Lower leg skin (tissue), 4 donors: ENCODE measurements around the gene TMEM59. TPM values are rescaled to one million over a fixed set of nuclear protein-coding genes. Genes with fewer than 3 reads are reported as not detected.
"Not testable (repeated sequence)": the region's sequence is repeated elsewhere in the genome, so short reads cannot be mapped to it uniquely, and the experiment has no call there.

ENCODE experiments used
- DNase-seq, 2 donors: peaks; one replicate each; pipeline ENCODE4 v3.0.0-alpha.2; 2019; ENCODE audit warnings: low spot score in 2 of 2
- H3K4me3 ChIP-seq: fragments of 200-600 bp; sonication (generic); 2 replicates; pipeline ENCODE4 v1.5.1; 2017; ENCODE audit warnings: mild to moderate bottlenecking, low read depth; ENCODE audit not compliant: poor library complexity, severe bottlenecking
- CTCF ChIP-seq, 3 donors: fragments of 450-650 bp; IDR thresholded peaks; one replicate each; pipeline ENCODE4 v1.5.1; 2016; ENCODE audit warnings: antibody characterized with exemption in 3 of 3, mild to moderate bottlenecking in 3 of 3, moderate library complexity in 2 of 3
- POLR2A ChIP-seq, 2 donors: fragments of 450-650 bp; IDR thresholded peaks; one replicate each; pipeline ENCODE4 v1.6.1; 2016 to 2017; ENCODE audit warnings: antibody characterized with exemption in 2 of 2, mild to moderate bottlenecking in 1 of 2, moderate library complexity in 1 of 2
- whole genome bisulfite sequencing, 2 donors: methylation state at CpG; one replicate each; pipeline ENCODE4 v1.1.5; 2018; 5-methylcytosine and 5-hydroxymethylcytosine counted together
- intact Hi-C: fragments of 100-400 bp; cut with DNase I; formaldehyde crosslinking; loops from one replicate; pipeline ENCODE4 v1.15.0; 2023; ENCODE audit warnings: low total_unique reads
- total RNA-seq, 4 donors: library from RNA; depleted of rRNA; stranded (reverse); fragments of >200 nt; gene quantifications; one replicate each; pipeline ENCODE4 v1.1.0, GENCODE V29; 2016

TMEM59 gene
- total RNA-seq, 4 donors from 2014 or later: 197 to 355 (median 320) TPM

GRCh38 chr1:54095546-54096226 is 42.7 kb upstream of the TMEM59 start:
- no peak overlapping the region for H3K4me3 ChIP-seq
- WGBS, 2 donors: 66 to 67% methylated on average over 8 of the region's 8 CpGs
- no peak for TF ChIP-seq POLR2A (IDR thresholded peaks at IDR 0.05)
- no peak for TF ChIP-seq CTCF (IDR thresholded peaks at IDR 0.05)
- intact Hi-C loops: no loop called here
- no peak for DNase-seq

- DNase-seq, intact Hi-C loops, H3K4me3 ChIP-seq: not testable (repeated sequence)
- WGBS, 2 donors: 42 to 61% methylated on average over 1 of the region's 1 CpG
Observed at GRCh38 chr1:54094730-54095105, 41.7 kb upstream of the TMEM59 start.

GRCh38 chr1:54094001-54094729 is 41.2 kb upstream of the TMEM59 start:
- intact Hi-C loops: no loop called here
- DNase-seq: no peak
- no peak for TF ChIP-seq POLR2A (IDR thresholded peaks at IDR 0.05)
- TF ChIP-seq CTCF (IDR thresholded peaks at IDR 0.05): no peak
- 74 to 84% methylated on average over 4 of the region's 4 CpGs for WGBS, 2 donors
- no peak overlapping the region for H3K4me3 ChIP-seq

- no peak overlapping the region for H3K4me3 ChIP-seq
- no peak for TF ChIP-seq POLR2A (IDR thresholded peaks at IDR 0.05)
- TF ChIP-seq CTCF (IDR thresholded peaks at IDR 0.05): no peak
- intact Hi-C loops: no loop called here
- no peak for DNase-seq
- 80 to 81% methylated on average over 3 of the region's 3 CpGs for WGBS, 2 donors
Observed at GRCh38 chr1:54091666-54092065, 38.7 kb upstream of the TMEM59 start.

GRCh38 chr1:54088385-54088784 is 35.4 kb upstream of the TMEM59 start:
- intact Hi-C loops: loop anchor here (2.0 kb wide), 1 partner anchor 40 kb away; no protein-coding TSS in a partner anchor
- 94 to 95% methylated on average over 5 of the region's 5 CpGs for WGBS, 2 donors
- no peak for DNase-seq
- TF ChIP-seq CTCF (IDR thresholded peaks at IDR 0.05) (no peak), POLR2A (IDR thresholded peaks at IDR 0.05) (no peak)
- H3K4me3 ChIP-seq: no peak overlapping the region

GRCh38 chr1:54086754-54087153 is 33.8 kb upstream of the TMEM59 start:
- DNase-seq: no peak
- intact Hi-C loops: no loop called here
- no peak for TF ChIP-seq POLR2A (IDR thresholded peaks at IDR 0.05)
- no peak for TF ChIP-seq CTCF (IDR thresholded peaks at IDR 0.05)
- no peak overlapping the region for H3K4me3 ChIP-seq
- WGBS, 2 donors: 85 to 100% methylated on average over 1 of the region's 1 CpG
